HepG2 (cell line): ENCODE results near the gene FURIN. TPM values are rescaled to one million over a fixed set of nuclear protein-coding genes. Genes with fewer than 3 reads are reported as not detected.

Source experiments
- FOXC1 ChIP-seq: sonication (generic); formaldehyde crosslinking; IDR thresholded peaks from 2 replicates; pipeline ENCODE4 v1.8.0; 2022; ENCODE audit warnings: mild to moderate bottlenecking, missing genetic modification reagents, borderline replicate concordance
- FOXP1 ChIP-seq, 2 experiments: fragments of 450-650 bp in 1 of 2; IDR thresholded peaks; 2 replicates each; pipeline ENCODE4 v1.6.1; 2017 to 2018; ENCODE audit warnings: antibody characterized with exemption in 1 of 2
- HES4 ChIP-seq: sonication (generic); formaldehyde crosslinking; IDR thresholded peaks from 2 replicates; pipeline ENCODE4 v1.9.0; 2021; ENCODE audit warnings: mild to moderate bottlenecking, missing genetic modification reagents, borderline replicate concordance
- KLF16 ChIP-seq, 2 experiments: sonication (generic) in 1 of 2; formaldehyde crosslinking in 1 of 2; IDR thresholded peaks; 2 replicates each; pipeline versions ENCODE4 v1.6.1 to v1.8.0; 2016 to 2023; ENCODE audit warnings: missing genetic modification reagents in 2 of 2, missing compliant biosample characterization in 1 of 2
- MEF2D ChIP-seq: sonication (generic); formaldehyde crosslinking; IDR thresholded peaks from 2 replicates; pipeline ENCODE4 v1.5.1; 2020; ENCODE audit warnings: mild to moderate bottlenecking, missing genetic modification reagents
- TBX3 ChIP-seq: fragments of 450-650 bp; IDR thresholded peaks from 2 replicates; pipeline ENCODE4 v1.6.1; 2017; ENCODE audit warnings: antibody characterized with exemption, mild to moderate bottlenecking, inconsistent platforms, borderline replicate concordance
- TCF7 ChIP-seq: sonication (generic); IDR thresholded peaks from 2 replicates; pipeline ENCODE4 v1.6.1; 2016; ENCODE audit warnings: antibody characterized with exemption, low read depth
- ZNF251 ChIP-seq: sonication (generic); formaldehyde crosslinking; IDR thresholded peaks from 2 replicates; pipeline ENCODE4 v1.9.0; 2021; ENCODE audit warnings: mild to moderate bottlenecking, missing genetic modification reagents
- polyA plus RNA-seq, 8 experiments: library from polyadenylated mRNA; depleted of rRNA in 3 of 8; stranded (reverse) in 7 of 8; unstranded in 1 of 8; fragments of >200 nt; fragmentation: Illumina TruSeq in 4 of 8; extraction: Trizol in 4 of 8; gene quantifications; 2 replicates each; pipeline versions ENCODE4 v1.2.1 to v1.2.3, GENCODE V29; 2011 to 2016; ENCODE audit warnings: low read depth in 4 of 8, missing spikeins in 1 of 8, mixed read lengths in 1 of 8; ENCODE audit not compliant: insufficient read depth in 1 of 8
- total RNA-seq, 5 experiments: library from RNA; depleted of rRNA; stranded (reverse); fragments of >200 nt; fragmentation: Illumina TruSeq; extraction: Trizol; gene quantifications; 2 replicates each; pipeline ENCODE4 v1.2.3, GENCODE V29; 2016; ENCODE audit warnings: low read depth in 1 of 5
- TF ChIP-seq, protein P1 (sequence below): sonication (generic); formaldehyde crosslinking; IDR thresholded peaks from 2 replicates; pipeline ENCODE4 v1.5.0; 2020; ENCODE audit warnings: mild to moderate bottlenecking, missing genetic modification reagents, borderline replicate concordance
- TF ChIP-seq, protein P2 (sequence below): sonication (generic); formaldehyde crosslinking; IDR thresholded peaks from 2 replicates; pipeline ENCODE4 v1.4.0; 2020; ENCODE audit warnings: missing genetic modification reagents, borderline replicate concordance
- TF ChIP-seq, protein P3 (sequence below): sonication (generic); formaldehyde crosslinking; IDR thresholded peaks from 2 replicates; pipeline ENCODE4 v1.8.1; 2023; ENCODE audit warnings: mild to moderate bottlenecking, missing genetic modification reagents

Gene FURIN
- total and polyA plus RNA-seq, 2 of the 13 experiments (the other 11 are each of a cell fraction or from before 2014, with no cell fraction given): 15.2 to 17.4 TPM

DNA sequence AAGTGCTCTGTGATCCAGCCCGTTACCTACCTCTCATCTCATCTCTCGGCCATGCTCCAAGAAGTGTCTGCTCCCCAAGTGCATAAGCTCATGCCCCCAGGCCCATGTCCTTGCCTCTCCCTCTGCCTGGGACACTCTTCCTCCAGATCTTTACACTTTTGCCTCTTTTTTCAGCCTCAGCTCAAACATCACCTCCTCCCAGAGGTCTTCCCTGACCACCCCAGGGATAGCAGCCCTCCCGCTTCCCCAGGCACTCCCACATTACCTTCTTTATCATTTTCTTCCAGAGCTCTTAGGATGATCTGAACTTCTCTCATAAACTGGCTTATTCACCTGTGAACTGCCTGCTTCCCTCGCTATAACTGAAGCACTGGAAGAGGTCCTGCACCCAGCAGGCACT, 2.7 kb upstream of the FURIN start (continued):
- TF ChIP-seq, protein P1, sequence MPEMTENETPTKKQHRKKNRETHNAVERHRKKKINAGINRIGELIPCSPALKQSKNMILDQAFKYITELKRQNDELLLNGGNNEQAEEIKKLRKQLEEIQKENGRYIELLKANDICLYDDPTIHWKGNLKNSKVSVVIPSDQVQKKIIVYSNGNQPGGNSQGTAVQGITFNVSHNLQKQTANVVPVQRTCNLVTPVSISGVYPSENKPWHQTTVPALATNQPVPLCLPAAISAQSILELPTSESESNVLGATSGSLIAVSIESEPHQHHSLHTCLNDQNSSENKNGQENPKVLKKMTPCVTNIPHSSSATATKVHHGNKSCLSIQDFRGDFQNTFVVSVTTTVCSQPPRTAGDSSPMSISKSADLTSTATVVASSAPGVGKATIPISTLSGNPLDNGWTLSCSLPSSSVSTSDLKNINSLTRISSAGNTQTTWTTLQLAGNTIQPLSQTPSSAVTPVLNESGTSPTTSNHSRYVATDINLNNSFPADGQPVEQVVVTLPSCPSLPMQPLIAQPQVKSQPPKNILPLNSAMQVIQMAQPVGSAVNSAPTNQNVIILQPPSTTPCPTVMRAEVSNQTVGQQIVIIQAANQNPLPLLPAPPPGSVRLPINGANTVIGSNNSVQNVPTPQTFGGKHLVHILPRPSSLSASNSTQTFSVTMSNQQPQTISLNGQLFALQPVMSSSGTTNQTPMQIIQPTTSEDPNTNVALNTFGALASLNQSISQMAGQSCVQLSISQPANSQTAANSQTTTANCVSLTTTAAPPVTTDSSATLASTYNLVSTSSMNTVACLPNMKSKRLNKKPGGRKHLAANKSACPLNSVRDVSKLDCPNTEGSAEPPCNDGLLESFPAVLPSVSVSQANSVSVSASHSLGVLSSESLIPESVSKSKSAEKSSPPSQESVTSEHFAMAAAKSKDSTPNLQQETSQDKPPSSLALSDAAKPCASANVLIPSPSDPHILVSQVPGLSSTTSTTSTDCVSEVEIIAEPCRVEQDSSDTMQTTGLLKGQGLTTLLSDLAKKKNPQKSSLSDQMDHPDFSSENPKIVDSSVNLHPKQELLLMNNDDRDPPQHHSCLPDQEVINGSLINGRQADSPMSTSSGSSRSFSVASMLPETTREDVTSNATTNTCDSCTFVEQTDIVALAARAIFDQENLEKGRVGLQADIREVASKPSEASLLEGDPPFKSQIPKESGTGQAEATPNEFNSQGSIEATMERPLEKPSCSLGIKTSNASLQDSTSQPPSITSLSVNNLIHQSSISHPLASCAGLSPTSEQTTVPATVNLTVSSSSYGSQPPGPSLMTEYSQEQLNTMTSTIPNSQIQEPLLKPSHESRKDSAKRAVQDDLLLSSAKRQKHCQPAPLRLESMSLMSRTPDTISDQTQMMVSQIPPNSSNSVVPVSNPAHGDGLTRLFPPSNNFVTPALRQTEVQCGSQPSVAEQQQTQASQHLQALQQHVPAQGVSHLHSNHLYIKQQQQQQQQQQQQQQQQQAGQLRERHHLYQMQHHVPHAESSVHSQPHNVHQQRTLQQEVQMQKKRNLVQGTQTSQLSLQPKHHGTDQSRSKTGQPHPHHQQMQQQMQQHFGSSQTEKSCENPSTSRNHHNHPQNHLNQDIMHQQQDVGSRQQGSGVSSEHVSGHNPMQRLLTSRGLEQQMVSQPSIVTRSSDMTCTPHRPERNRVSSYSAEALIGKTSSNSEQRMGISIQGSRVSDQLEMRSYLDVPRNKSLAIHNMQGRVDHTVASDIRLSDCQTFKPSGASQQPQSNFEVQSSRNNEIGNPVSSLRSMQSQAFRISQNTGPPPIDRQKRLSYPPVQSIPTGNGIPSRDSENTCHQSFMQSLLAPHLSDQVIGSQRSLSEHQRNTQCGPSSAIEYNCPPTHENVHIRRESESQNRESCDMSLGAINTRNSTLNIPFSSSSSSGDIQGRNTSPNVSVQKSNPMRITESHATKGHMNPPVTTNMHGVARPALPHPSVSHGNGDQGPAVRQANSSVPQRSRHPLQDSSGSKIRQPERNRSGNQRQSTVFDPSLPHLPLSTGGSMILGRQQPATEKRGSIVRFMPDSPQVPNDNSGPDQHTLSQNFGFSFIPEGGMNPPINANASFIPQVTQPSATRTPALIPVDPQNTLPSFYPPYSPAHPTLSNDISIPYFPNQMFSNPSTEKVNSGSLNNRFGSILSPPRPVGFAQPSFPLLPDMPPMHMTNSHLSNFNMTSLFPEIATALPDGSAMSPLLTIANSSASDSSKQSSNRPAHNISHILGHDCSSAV (CRISPR knock-in tag): no peak
- TF ChIP-seq TCF7 (no peak), HES4 (no peak), MEF2D (CRISPR knock-in tag) (no peak), FOXP1 (IDR thresholded peaks at IDR 0.05) (no peak), FOXP1 (CRISPR knock-in tag; IDR thresholded peaks at IDR 0.05) (no peak), FOXC1 (CRISPR knock-in tag) (no peak), TBX3 (no peak), ZNF251 (CRISPR knock-in tag) (no peak), KLF16 (CRISPR knock-in tag; IDR thresholded peaks at IDR 0.05) (no peak)
- TF ChIP-seq, protein P2, sequence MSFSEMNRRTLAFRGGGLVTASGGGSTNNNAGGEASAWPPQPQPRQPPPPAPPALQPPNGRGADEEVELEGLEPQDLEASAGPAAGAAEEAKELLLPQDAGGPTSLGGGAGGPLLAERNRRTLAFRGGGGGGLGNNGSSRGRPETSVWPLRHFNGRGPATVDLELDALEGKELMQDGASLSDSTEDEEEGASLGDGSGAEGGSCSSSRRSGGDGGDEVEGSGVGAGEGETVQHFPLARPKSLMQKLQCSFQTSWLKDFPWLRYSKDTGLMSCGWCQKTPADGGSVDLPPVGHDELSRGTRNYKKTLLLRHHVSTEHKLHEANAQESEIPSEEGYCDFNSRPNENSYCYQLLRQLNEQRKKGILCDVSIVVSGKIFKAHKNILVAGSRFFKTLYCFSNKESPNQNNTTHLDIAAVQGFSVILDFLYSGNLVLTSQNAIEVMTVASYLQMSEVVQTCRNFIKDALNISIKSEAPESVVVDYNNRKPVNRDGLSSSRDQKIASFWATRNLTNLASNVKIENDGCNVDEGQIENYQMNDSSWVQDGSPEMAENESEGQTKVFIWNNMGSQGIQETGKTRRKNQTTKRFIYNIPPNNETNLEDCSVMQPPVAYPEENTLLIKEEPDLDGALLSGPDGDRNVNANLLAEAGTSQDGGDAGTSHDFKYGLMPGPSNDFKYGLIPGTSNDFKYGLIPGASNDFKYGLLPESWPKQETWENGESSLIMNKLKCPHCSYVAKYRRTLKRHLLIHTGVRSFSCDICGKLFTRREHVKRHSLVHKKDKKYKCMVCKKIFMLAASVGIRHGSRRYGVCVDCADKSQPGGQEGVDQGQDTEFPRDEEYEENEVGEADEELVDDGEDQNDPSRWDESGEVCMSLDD (CRISPR knock-in tag): no peak
- TF ChIP-seq, protein P3, sequence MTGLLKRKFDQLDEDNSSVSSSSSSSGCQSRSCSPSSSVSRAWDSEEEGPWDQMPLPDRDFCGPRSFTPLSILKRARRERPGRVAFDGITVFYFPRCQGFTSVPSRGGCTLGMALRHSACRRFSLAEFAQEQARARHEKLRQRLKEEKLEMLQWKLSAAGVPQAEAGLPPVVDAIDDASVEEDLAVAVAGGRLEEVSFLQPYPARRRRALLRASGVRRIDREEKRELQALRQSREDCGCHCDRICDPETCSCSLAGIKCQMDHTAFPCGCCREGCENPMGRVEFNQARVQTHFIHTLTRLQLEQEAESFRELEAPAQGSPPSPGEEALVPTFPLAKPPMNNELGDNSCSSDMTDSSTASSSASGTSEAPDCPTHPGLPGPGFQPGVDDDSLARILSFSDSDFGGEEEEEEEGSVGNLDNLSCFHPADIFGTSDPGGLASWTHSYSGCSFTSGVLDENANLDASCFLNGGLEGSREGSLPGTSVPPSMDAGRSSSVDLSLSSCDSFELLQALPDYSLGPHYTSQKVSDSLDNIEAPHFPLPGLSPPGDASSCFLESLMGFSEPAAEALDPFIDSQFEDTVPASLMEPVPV (CRISPR knock-in tag): no peak
- TF ChIP-seq, all 625 proteins: peak for 0
